Glomerular endothelial cell (primary cell): ENCODE results near the gene ZBP1. TPM values are rescaled to one million over a fixed set of nuclear protein-coding genes. Genes with fewer than 3 reads are reported as not detected.

ENCODE experiments used
- DNase-seq: peaks from one replicate; pipeline ENCODE4 v3.0.0-alpha.2; 2011; ENCODE audit warnings: low read depth, low spot score; ENCODE audit errors: extremely low read depth
- total RNA-seq: library from RNA; depleted of rRNA; stranded (reverse); fragments of >200 nt; gene quantifications from 2 replicates; pipeline ENCODE4 v1.2.3, GENCODE V29; 2015

Gene ZBP1
- total RNA-seq, 1 donor from 2014 or later: not detected

GRCh38 chr20:57588596-57588995 lies 31.6 kb downstream of the ZBP1 start:
- DNase-seq: no peak

GRCh38 chr20:57587989-57588377 lies 32.2 kb downstream of the ZBP1 start:
- DNase-seq: no peak

GRCh38 chr20:57587278-57587988 lies 32.8 kb downstream of the ZBP1 start:
- DNase-seq: no peak

GRCh38 chr20:57586943-57587277 lies 33.3 kb downstream of the ZBP1 start:
- no peak for DNase-seq

GRCh38 chr20:57586370-57586793 lies 33.8 kb downstream of the ZBP1 start:
- no peak for DNase-seq

- DNase-seq: no peak
Measured at GRCh38 chr20:57585466-57586213, 34.6 kb downstream of the ZBP1 start.

- DNase-seq: no peak
Measured at GRCh38 chr20:57584768-57585461, 35.3 kb downstream of the ZBP1 start.

- no peak for DNase-seq
Measured at GRCh38 chr20:57583289-57584257, 36.7 kb downstream of the ZBP1 start.

- DNase-seq: no peak
Measured at GRCh38 chr20:57582432-57583288, 37.6 kb downstream of the ZBP1 start.

- no peak for DNase-seq
Measured at GRCh38 chr20:57582029-57582378, 38.2 kb downstream of the ZBP1 start.

- no peak for DNase-seq
Measured at GRCh38 chr20:57581202-57582028, 38.8 kb downstream of the ZBP1 start.

- no peak for DNase-seq
Measured at GRCh38 chr20:57580478-57581201, 39.6 kb downstream of the ZBP1 start.

GRCh38 chr20:57579898-57580447 lies 40.3 kb downstream of the ZBP1 start:
- DNase-seq: no peak

- no peak for DNase-seq
Measured at GRCh38 chr20:57579331-57579897, 40.8 kb downstream of the ZBP1 start.

GRCh38 chr20:57578476-57579165 lies 41.6 kb downstream of the ZBP1 start:
- DNase-seq: no peak

GRCh38 chr20:57577679-57578475 lies 42.3 kb downstream of the ZBP1 start:
- DNase-seq: no peak
